Epidermal melanocyte (primary cell): ENCODE results near the gene TCHH.
"Not testable (repeated sequence)": the region's sequence is repeated elsewhere in the genome, so short reads cannot be mapped to it uniquely, and the experiment has no call there.

Experiments
- DNase-seq: peaks from one replicate; pipeline ENCODE4 v3.0.0; 2011; ENCODE audit warnings: low spot score; ENCODE audit not compliant: insufficient read length

Gene TCHH

GRCh38 chr1:152111515-152111968 lies 3.7 kb downstream of the TCHH start:
- no peak for DNase-seq

GRCh38 chr1:152110860-152111514 lies 4.3 kb downstream of the TCHH start:
- no peak for DNase-seq

GRCh38 chr1:152110365-152110859 lies 4.8 kb downstream of the TCHH start:
- no peak for DNase-seq

- DNase-seq: no peak
Observed at GRCh38 chr1:152109998-152110294, 5.3 kb downstream of the TCHH start.

GRCh38 chr1:152109231-152109997 lies 5.8 kb downstream of the TCHH start:
- no peak for DNase-seq

GRCh38 chr1:152108882-152109222 lies 6.4 kb downstream of the TCHH start:
- DNase-seq: no peak

GRCh38 chr1:152107984-152108881 lies 7.0 kb downstream of the TCHH start:
- no peak for DNase-seq

GRCh38 chr1:152107031-152107983 lies 7.9 kb downstream of the TCHH start:
- DNase-seq: no peak

- no peak for DNase-seq
Observed at GRCh38 chr1:152104854-152105253, 10.4 kb downstream of the TCHH start.

- DNase-seq: no peak
Observed at GRCh38 chr1:152096931-152097330, 18.3 kb downstream of the TCHH start.

- DNase-seq: no peak
Observed at GRCh38 chr1:152089014-152089674, 26.1 kb downstream of the TCHH start, which contains the start of gene TCHHL1. Gene TCHHL1 (minus strand): TSS chr1:152089064. CDS start chr1:152088143, 921 bp downstream.

- no peak for DNase-seq
Observed at GRCh38 chr1:152086760-152087159, 28.5 kb downstream of the TCHH start.

GRCh38 chr1:152084853-152085252 lies 30.4 kb downstream of the TCHH start:
- DNase-seq: no peak

- DNase-seq: not testable (repeated sequence)
Observed at GRCh38 chr1:152081026-152081425, 34.2 kb downstream of the TCHH start.

- DNase-seq: not testable (repeated sequence)
Observed at GRCh38 chr1:152080494-152080893, 34.8 kb downstream of the TCHH start.

GRCh38 chr1:152078831-152079441 lies 36.3 kb downstream of the TCHH start:
- no peak for DNase-seq

- no peak for DNase-seq
Observed at GRCh38 chr1:152072311-152072710, 42.9 kb downstream of the TCHH start.

- no peak for DNase-seq
Observed at GRCh38 chr1:152071123-152071522, 44.1 kb downstream of the TCHH start.

GRCh38 chr1:152067929-152068328 lies 47.3 kb downstream of the TCHH start:
- no peak for DNase-seq

GRCh38 chr1:152067150-152067549 lies 48.1 kb downstream of the TCHH start:
- DNase-seq: no peak
